Left renal pelvis (tissue), 4 donors: Measurements from ENCODE around the gene PSAP. TPM values are rescaled to one million over a fixed set of nuclear protein-coding genes. Genes with fewer than 3 reads are reported as not detected.

Experiments used
- DNase-seq, 4 donors: peaks; one replicate each; pipeline ENCODE4 v3.0.0-alpha.2; 2013; ENCODE audit warnings: low read depth in 4 of 4, low spot score in 3 of 4
- polyA plus RNA-seq, 4 donors: library from polyadenylated mRNA; unstranded; fragments of 120-200 nt; gene quantifications; one replicate each; pipeline ENCODE4 v1.2.1, GENCODE V29; 2013; ENCODE audit not compliant: insufficient read length in 4 of 4

The PSAP gene
- polyA plus RNA-seq, 4 donors: 769 to 971 (median 841) TPM

DNA sequence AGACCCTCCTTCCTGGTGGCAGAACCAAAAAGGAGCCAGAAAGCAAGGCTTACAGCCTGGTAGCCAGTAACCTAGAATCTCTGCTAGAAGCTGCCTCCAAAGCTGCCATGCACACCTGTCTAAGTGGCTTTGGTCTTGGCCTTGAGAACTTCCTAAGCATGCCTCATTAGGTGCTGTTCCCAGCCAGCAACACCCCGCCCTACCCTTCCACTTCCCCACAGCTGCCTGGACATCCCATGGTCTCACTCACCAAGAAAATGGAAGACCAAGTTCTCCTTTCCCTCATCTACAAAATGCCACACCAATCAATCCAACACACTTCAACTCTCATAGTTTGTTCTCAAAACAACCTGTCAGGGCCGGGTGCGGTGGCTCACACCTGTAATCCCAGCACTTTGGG is 4.2 kb downstream of the PSAP start:
- no peak for DNase-seq

DNA sequence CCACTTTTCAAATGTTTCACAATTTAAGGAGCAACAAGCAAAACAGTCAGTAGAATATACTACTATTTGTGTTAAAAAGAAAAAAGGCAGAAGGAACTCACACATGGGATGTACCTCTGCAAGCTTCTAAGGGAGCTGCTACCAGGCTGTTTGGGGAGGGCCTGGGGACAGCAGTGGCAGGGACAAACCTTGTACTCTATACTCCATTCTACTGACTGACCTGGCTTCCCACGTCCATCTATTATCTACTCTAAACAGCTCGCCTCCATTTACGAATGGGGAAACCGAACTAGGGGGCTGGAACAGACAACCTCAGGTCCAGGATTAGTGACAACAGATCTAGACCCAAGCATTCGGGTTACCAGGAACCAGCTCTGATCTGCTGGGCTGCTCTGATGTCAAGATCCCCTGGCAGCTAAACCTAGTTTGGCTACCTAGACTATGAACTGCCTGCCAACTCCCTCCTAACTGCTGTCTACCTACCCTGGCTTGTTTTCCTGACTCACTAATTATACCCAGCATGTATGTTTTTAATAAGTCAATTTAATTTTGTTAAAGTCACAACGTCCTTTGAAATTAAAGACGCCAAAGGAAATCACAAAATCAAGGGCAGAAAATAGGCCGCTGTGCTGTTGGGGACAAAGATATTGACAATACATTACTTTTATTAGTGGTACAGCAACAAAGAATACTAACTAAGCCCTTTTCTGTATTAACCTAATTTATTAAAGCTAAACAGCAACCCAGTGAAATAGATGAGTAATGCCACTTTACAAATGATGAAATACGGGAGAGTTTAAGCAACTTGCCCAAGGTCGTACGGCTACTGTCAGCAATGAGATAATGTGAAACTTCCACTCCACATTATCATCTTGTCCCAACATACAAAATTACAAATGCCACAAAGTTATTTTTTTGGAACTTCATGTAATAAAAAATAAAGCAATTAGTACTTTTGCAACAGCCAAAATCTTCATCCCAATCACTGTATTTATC is 5.3 kb downstream of the PSAP start:
- no peak for DNase-seq

DNA sequence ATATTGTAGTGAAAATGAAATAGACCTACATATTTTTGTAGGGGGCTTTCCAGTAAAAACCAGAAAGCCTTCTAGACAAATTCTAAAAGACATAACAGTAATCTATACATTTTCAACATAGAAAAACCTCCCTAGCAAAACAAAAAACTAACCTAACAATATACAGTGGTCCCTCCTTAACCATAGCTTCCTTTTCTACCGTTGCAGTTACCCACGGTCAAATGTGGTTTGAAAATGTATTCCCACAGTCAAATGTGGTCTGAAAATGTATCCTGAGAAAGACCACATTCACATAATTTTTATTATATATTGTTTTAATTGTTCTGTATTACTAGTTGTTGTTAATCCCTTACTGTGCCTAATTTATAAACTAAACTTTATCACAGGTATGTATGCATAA is 6.4 kb downstream of the PSAP start:
- no peak for DNase-seq

DNA sequence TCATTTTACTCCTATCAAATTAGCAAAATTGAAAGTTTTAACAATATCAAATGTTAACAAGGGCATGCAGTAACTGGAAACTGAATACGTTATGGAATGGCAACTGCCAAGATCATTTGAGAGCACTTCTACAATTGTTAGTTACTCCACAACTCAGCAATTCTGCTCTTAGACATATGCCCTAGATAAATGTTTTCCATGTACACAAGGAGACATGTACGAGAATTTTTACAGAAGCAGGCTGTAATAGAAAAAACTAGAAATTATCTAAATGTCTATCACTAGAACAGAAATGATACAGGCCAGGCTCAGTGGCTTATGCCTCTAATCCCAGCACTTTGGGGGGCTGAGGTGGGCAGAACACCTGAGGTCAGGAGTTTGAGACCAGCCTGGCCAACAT is 7.0 kb downstream of the PSAP start:
- no peak for DNase-seq

DNA sequence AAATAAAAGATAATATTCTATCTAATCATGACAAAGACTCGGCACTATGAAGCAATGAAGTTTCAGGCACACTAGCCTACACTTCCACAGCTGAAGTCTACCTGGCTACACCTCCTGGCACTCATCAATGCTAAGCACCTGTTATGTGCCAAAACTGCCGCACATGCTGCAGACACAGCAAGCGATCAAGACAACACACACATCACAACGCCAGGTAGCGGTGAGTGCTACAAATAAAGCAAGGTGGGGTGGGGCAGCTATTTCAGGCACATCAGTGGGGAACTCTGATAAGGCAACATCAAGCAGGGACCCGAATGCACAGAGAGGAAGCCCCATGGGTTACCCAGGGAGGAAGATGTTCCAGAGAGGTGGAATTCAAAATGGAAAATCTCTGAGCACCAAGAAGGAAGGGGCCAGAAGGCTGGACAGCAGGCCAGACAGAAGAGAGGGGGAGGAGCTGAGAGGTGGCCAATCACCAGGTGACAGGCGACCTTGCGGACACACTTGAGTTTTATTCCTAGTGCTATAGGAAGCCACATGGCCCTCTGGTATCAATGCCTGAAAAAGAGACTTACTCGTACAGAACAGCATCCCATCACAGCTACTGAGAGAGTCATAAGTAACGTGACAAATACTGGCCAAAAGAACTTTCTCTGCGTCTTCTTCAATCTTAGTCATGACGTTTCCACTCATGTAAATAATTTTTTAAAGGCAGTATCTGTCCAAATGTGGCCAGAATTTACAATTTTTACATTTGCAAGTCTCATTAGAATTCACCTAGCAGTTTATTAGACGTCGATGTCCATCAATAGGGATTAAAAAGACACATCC is 8.0 kb downstream of the PSAP start:
- no peak for DNase-seq

DNA sequence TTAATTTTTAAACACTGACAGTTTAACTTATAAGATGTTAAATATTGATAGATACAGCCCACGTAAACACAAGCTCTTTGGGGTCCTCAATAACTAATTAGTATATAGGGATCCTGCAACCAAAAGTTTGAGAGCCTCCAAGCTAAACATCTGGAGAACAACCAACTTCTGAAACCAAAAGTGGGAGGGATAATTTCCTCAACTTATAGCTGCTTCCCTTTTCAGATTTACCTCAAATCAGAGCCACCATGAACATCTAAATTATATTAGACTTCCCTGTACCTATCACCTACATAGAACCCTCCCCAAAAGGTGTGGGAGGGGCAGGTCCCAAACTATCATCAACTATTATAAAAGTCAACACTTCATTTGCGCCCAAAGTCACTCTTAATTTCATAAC is 8.6 kb downstream of the PSAP start:
- DNase-seq: no peak

DNA sequence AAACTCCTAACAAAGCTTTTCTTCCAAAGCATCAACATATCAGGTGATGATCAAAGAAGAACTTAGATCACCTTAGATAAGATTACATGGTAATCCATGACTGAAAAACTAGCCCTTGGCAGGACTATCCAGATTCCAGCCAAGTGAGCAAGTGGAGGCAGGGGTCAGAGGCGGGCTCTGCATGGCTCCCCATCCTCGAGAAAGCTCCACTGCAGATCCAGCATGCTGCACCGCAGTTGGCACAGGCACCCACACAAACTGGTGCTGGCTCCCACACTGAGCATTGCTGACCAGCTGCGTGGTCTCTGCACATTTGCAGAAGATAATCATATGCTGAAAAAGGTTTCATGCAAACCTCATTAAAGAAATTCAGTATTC is 10.1 kb downstream of the PSAP start:
- no peak for DNase-seq

DNA sequence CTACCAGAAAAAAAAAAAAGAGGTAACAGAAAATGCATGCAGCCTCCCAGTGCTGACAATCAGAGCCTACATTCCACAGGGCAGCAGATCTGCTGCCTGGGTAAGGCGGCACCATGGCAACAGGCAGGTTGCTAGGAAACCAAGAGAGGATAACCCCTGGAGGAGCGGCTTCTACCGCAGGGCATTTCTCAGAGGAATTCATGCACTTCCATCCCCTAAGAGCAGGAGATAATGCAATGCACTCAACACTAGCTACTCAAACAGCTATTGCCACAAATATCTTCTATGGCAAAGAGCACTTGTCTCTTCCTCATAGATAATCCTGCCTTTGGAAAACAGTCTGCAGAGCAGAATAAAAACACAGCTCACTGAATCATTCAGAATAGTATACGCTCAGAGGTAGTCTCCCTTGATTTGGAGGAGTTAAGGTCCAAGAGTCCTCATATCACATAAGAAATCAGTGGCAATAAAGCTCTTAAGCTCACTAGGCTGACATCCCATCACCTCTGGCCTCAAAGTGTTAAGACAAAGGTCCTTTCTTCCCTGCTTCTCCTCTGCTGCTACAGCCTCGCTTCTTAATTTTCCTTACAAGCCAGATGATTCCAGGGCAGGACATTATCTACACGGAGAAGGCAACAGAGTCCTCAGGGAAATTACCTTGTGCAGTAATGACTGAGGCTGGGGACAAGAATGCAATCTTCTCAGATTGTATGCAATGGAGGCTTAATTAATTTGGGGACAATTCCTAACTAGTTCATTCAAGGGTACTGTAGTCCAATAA is 10.7 kb downstream of the PSAP start:
- DNase-seq: peak; percentile 69 to 85 (median 73)

DNA sequence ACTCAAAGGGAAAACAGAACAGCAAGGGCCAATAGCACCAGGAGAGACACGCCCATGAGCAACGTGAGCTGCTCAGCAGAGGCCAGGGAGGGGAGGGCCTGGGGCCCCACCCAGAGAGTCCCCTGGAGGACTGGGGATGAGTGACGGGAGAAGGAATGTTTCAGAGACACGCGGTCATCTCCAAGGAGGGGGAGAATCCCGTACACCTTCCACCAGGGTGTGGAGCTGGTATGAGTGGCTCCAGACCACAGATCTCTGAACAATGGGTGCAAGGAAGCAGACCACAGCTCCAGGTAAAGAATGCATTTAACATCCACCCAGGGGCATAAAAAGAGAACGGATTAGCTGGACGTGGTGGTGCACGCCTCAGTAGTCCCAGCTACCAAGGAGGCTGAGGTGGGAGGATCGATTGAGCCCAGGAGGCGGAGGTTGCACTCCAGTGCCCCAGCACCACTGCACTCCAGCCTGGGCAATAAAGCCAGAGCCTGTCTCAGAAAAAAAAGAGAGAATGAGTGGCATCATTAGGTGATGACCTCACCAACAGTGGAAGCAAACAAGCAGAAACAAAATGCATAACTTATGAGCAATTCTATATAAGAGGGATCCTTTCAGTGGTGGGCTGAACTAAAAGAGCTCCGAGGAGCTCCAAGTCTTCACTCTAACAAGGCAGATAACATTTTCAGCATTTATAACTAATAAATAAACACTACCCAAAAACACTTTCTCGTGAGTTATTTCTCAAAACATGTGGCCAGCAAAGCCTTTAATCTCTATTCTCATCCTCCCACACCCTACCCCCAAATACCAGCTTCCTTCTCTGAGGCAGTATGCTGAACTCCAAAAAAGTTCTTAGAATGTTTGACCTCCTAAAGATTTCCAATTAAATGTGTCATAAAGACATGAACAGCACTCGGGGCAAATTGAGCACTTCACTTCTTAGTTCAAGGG is 12.5 kb downstream of the PSAP start:
- DNase-seq: no peak

DNA sequence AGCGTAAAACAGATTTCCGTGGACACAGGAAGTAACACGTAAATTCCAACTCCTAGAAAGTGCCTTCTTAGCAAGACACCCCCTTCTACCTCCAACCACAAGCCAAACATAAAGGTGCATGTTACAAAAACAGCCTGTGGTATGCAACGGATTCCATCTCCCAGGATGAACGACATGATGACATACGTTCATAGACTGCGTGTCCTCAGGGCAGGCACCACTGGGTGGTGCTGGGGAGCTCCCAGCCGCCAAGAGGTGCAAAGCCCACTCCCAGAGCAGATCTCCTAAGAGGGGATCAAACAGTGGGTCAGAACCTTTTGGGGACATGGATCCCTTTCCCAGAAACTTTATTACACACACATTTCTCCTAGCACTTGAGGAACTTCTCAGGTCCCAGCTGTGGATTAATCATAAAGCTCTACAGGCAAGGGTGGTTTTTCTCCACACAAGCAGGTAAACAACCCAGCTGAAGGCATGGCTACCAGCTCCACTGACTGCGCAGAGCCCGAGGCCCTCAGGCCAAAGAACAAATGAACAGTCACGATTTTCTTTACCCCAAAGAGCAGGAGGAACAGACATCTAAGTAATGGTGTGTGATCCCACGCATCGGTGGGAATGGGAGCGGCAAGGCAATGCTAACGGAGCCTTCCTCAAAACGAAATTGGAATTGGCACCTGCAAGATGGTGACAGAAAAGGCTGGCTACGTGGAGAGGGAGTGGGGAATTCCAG is 13.8 kb downstream of the PSAP start:
- no peak for DNase-seq

DNA sequence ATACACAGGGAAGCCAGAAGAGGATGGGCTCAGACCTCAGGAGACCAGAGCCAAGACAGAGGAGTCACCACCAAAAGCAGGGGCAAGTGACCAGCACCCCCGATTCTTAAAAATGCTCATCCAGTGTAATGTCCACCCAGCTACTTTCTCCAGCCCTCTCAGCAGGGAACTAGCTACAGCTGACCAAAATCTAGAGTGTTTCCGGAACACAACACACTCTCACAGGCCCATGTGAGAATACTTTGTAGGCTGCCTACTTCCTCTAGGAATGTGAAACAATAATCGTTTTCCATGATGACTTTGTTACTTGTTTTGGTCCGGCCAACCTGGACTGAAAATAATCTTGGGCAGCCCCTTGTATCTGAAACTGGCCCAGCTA is 14.5 kb downstream of the PSAP start:
- no peak for DNase-seq

DNA sequence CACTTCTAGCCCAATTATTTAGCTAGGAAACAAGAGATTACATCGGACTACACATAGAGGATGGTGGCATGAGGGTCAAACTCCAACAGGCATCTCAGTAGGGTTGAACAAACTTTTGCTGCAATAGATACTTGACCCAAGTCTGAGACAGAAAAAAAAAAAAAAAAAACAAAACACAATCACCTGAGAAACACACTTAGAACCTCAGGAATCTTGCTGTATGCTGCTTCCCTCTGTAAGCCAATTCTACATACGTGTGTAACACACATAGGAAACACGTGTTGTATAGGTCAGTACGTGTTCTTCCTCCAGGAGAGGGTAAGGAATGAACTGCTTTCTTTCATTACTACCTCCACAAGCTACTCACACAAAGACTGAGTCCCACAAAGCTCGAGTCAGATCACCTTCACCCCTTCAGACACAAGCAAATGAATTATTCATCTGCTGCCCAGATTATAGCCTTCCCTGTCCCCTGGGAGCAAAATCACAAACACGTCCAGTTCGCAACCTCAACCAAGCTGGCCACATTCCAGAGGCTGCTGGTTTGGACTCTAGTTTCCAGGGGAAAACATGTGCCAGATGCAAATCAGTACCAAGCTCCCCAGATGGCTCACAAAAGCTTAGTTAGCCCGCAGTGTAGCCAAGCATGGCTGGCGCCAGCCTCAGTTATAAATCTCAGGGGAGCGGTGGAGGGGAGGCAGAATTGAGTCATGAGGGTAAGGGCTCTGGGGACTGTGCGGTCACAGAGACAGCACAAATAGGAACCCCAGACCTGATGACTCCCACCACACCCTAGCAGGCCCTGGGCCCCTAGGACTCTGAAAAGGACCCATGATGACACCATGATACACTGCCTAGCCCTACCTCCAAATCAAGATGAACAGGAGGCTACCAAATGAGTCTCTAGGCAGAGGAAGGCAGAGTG is 15.1 kb downstream of the PSAP start:
- peak; percentile 59 to 75 (median 66) for DNase-seq

DNA sequence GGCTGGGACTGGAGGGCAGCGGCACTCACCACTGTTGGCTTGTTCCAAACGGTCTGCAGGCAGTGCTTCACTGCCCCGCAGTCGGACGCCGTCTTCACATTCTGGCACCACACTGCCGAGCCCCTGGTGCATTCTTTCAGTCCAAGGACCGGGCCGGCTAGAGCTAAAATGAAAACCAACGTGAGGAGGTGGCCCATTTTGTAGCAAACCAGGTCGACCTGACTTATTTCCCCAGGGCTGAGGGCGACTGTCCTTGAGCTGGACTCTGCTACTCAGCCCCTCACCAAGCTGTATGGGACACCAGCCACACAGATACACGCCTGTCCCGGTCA is 16.7 kb downstream of the PSAP start:
- DNase-seq: no peak

DNA sequence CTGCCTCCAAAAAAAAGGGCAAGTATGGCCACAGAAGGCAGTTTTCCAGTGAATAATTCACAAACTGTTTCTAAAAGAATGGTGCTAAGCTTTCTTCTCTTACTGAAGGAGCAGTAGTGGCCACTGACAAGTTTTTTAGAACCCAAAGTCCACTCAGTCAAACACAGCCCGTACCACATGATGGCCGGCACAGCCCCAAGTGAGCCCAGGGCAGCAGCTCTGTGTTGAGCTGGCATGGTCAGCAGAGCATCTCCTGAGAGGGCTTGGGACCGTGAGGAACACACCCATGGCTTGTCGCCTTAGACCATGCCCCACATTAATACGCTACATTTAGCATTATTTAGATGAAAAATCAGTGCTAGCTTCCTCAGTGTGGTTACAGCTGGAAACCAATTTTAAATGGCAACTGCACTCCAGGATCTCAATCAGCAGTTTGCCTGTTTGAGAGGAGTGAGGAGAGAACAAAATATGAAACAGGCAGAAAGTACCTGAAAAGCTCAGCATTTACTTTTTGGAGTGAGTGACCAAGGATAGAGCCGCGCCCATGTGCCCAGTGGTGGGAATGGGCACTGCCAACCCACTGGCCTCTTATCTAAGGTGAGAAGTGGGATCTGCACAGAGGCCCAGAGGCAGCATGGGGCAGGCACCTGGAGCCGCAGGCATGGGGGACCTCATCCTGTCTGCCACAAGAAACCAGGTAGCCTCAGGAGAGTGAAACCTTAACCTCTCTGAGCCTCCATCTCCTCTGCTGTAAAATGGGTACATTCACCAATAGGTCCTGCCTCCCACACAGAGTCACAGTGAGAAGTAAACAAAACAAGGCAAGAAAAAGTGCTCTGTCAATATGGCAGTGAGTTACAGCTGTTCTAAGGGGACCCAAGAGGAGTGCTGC is 17.4 kb downstream of the PSAP start:
- no peak for DNase-seq

DNA sequence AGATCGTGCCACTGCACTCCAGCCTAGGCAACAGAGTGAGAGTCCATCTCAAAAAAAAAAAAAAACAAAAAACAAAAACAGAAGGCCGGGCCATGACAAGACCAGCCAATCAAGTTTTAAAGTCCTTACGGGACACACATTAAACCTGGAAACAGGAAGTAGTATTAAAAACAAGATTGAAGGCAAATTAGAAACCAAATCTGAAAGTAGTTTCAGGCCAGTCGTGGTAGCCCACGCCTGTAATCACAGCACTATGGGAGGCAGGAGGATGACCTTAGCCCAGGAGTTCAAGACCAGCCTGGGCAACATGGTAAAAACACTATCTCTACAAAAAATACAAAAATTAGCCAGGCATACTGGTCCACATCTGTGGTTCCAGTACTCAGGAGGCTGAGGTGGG is 18.1 kb downstream of the PSAP start:
- DNase-seq: no peak

DNA sequence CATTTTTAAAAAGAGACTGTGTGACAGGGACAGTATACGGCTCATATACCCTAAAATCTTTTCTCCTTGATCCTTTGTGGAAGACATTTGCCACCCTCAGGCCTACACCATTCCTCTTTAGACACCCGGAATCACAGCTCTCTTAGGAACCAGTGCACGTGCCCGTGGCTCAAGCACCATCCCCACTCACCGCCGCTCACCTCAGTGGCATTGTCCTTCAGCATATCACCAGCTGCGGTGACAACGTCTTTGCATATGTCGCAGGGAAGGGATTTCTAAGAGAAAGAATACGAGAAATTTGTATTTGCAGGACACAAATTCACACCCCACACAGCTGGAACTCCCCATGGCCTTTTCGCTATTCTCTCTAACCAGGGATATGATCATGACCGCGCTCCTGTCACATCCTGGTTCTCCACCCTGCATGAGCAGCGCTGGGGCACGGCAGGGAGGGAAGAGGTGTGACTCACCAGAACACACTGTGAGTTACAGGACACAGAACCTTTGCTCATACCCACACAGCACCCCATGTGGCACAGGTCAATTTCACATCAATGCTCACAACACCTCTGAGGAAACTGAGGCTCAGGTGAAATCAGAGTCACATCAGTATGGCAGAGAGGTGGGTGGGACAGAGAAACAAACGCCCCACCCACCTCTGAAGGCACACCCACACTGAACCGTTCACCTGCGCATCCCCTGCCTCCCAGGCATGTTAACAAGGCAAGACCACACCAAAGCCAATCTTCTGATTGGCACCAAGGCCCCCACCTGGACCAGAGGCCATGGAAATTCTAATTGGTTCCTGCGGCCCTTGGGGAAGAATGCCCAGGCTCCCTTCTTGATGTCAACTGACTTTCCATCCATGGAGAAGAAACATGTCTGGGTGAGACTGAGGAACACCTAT is 19.2 kb downstream of the PSAP start:
- DNase-seq: no peak
